NB4 (cell line): ENCODE measurements around the gene HECW1.

Experiments
- CTCF ChIP-seq: IDR thresholded peaks from one replicate; pipeline ENCODE4 v1.5.1; 2012; ENCODE audit warnings: low read depth, low read length
- MAX ChIP-seq: IDR thresholded peaks from 2 replicates; pipeline ENCODE4 v1.6.1; 2011; ENCODE audit warnings: low read depth, low read length
- POLR2A ChIP-seq: IDR thresholded peaks from 2 replicates; pipeline ENCODE4 v1.6.1; 2011; ENCODE audit warnings: mild to moderate bottlenecking; ENCODE audit not compliant: insufficient read length; ENCODE audit errors: extremely low read depth

- TF ChIP-seq POLR2A = no peak
- TF ChIP-seq CTCF = no peak
- TF ChIP-seq MAX = no peak
These were observed 478.6 kb downstream of the HECW1 start for GRCh38 chr7:43590862-43591557.
